Activated CD8-positive, alpha-beta T cell treated with anti-CD3 and anti-CD28 coated beads for 36 hours (primary cell): Measurements from ENCODE around the gene DCDC2. TPM values are rescaled to one million over a fixed set of nuclear protein-coding genes. Genes with fewer than 3 reads are reported as not detected.

Experiments
- ATAC-seq: fragments of 200-7000 bp; cut with Tn5 transposase; one replicate; pipeline ENCODE4 v1.10.0; 2021; ENCODE audit warnings: mild to moderate bottlenecking, moderate library complexity
- CTCF ChIA-PET: fragments of 350-600 bp; sonication (Branson Sonifier 250); formaldehyde crosslinking; loops from one replicate; lab custom pipeline; 2021; ENCODE audit warnings: antibody characterized with exemption; lab: Charles Lee
- POLR2A ChIA-PET: fragments of 350-600 bp; sonication (Branson Sonifier 250); formaldehyde crosslinking; loops from one replicate; lab custom pipeline; 2021; ENCODE audit warnings: antibody characterized with exemption; lab: Charles Lee
- DNase-seq: peaks from one replicate; pipeline ENCODE4 v3.0.0-alpha.2; 2020
- H3K27ac Mint-ChIP-seq: one replicate; pipeline ENCODE4 v1.8.0; 2021; ENCODE audit warnings: mild to moderate bottlenecking, mixed read lengths
- H3K27me3 Mint-ChIP-seq: one replicate; pipeline ENCODE4 v1.8.0; 2021; ENCODE audit warnings: mixed read lengths
- H3K36me3 Mint-ChIP-seq: one replicate; pipeline ENCODE4 v1.8.0; 2021; ENCODE audit warnings: low read depth, mixed read lengths
- H3K4me1 Mint-ChIP-seq: one replicate; pipeline ENCODE4 v1.8.0; 2021; ENCODE audit warnings: low read depth, mixed read lengths
- H3K4me3 Mint-ChIP-seq: one replicate; pipeline ENCODE4 v1.8.0; 2021; ENCODE audit warnings: mild to moderate bottlenecking, moderate library complexity, mixed read lengths
- H3K9me3 Mint-ChIP-seq: one replicate; pipeline ENCODE4 v1.8.0; 2021; ENCODE audit warnings: mixed read lengths
- CTCF ChIP-seq: fragments of 200-600 bp; IDR thresholded peaks from one replicate; pipeline ENCODE4 v1.8.0; 2022; ENCODE audit warnings: antibody characterized with exemption, mild to moderate bottlenecking
- intact Hi-C: fragments of 100-400 bp; cut with micrococcal nuclease; formaldehyde crosslinking; loops from one replicate; pipeline ENCODE4 v1.10.0; 2022
- total RNA-seq, 2 experiments: library from RNA; stranded (reverse); gene quantifications; one replicate each; pipeline ENCODE4 v1.2.3, GENCODE V29; 2021

The DCDC2 gene
- total RNA-seq, 2 experiments from 2014 or later, result not detected

- Mint-ChIP-seq H3K27me3 (no peaks in the 10 kb centered on the region), H3K36me3 (no peaks in the 10 kb centered on the region), H3K4me1 (no peaks in the 10 kb centered on the region), H3K4me3 (no peak overlapping the region), H3K27ac (no peak overlapping the region), H3K9me3 (no peaks in the 10 kb centered on the region)
- ATAC-seq (no peak), DNase-seq (no peak)
- TF ChIP-seq CTCF, result no peak
- intact Hi-C loops, result no loop called here
- ChIA-PET CTCF (no interaction called here), POLR2A (no interaction called here)
These were observed 217.3 kb downstream of the DCDC2 start for GRCh38 chr6:24140591-24140990.

GRCh38 chr6:24139639-24140038 is 218.2 kb downstream of the DCDC2 start:
- intact Hi-C loops, result no loop called here
- H3K9me3 Mint-ChIP-seq, result no peaks in the 10 kb centered on the region
- H3K27ac Mint-ChIP-seq, result no peak overlapping the region
- H3K4me3 Mint-ChIP-seq, result no peak overlapping the region
- ChIA-PET CTCF (no interaction called here), POLR2A (no interaction called here)
- no peaks in the 10 kb centered on the region for H3K4me1 Mint-ChIP-seq
- ATAC-seq, result no peak
- peaks cover 6% of the 10 kb centered on the region for H3K27me3 Mint-ChIP-seq
- TF ChIP-seq CTCF, result no peak
- no peak for DNase-seq
- H3K36me3 Mint-ChIP-seq, result no peaks in the 10 kb centered on the region

- no peaks in the 10 kb centered on the region for H3K4me1 Mint-ChIP-seq
- no peak overlapping the region for H3K4me3 Mint-ChIP-seq
- no peak for ATAC-seq
- no peaks in the 10 kb centered on the region for H3K9me3 Mint-ChIP-seq
- H3K36me3 Mint-ChIP-seq, result no peaks in the 10 kb centered on the region
- ChIA-PET POLR2A (no interaction called here), CTCF (no interaction called here)
- DNase-seq, result no peak
- peaks cover 8% of the 10 kb centered on the region for H3K27me3 Mint-ChIP-seq
- intact Hi-C loops, result no loop called here
- no peak for TF ChIP-seq CTCF
- H3K27ac Mint-ChIP-seq, result no peak overlapping the region
These were observed 218.8 kb downstream of the DCDC2 start for GRCh38 chr6:24139080-24139479.

- POLR2A ChIA-PET, result no interaction called here
These were observed 226.1 kb downstream of the DCDC2 start for GRCh38 chr6:24131751-24132150.

GRCh38 chr6:24127316-24127715 is 230.5 kb downstream of the DCDC2 start:
- CTCF ChIA-PET, result no interaction called here

More at GRCh38 chr6:24131751-24132150, 226.1 kb downstream of the DCDC2 start:
- ATAC-seq, result no peak
- TF ChIP-seq CTCF, result no peak
- peaks cover 1% of the 10 kb centered on the region for H3K9me3 Mint-ChIP-seq
- H3K4me3 Mint-ChIP-seq, result no peak overlapping the region
- no peaks in the 10 kb centered on the region for H3K36me3 Mint-ChIP-seq
- H3K4me1 Mint-ChIP-seq, result no peaks in the 10 kb centered on the region
- H3K27ac Mint-ChIP-seq, result no peak overlapping the region
- CTCF ChIA-PET, result no interaction called here
- intact Hi-C loops, result no loop called here
- H3K27me3 Mint-ChIP-seq, result peaks cover 13% of the 10 kb centered on the region
- no peak for DNase-seq

More at GRCh38 chr6:24127316-24127715, 230.5 kb downstream of the DCDC2 start:
- no peak for DNase-seq
- H3K9me3 Mint-ChIP-seq, result peaks cover 3% of the 10 kb centered on the region
- intact Hi-C loops, result no loop called here
- H3K27ac Mint-ChIP-seq, result no peak overlapping the region
- H3K4me1 Mint-ChIP-seq, result peaks cover 2% of the 10 kb centered on the region
- TF ChIP-seq CTCF, result no peak
- ATAC-seq, result no peak
- H3K27me3 Mint-ChIP-seq, result peaks cover 29% of the 10 kb centered on the region
- POLR2A ChIA-PET, result no interaction called here
- no peaks in the 10 kb centered on the region for H3K36me3 Mint-ChIP-seq
- no peak overlapping the region for H3K4me3 Mint-ChIP-seq
